Measurements from ENCODE around the gene SYTL3. TPM values are rescaled to one million over a fixed set of nuclear protein-coding genes. Genes with fewer than 3 reads are reported as not detected.
A peak's percentile ranks its signal among the peaks of the same experiment; 100 is the strongest.

The SYTL3 gene
- total and polyA plus RNA-seq, 9 of the 15 experiments (the other 6 are each of a cell fraction or from before 2014, with no cell fraction given), result 0.04 to 0.46 (median 0.17) TPM; not detected in 1

- TF ChIP-seq, protein P1, sequence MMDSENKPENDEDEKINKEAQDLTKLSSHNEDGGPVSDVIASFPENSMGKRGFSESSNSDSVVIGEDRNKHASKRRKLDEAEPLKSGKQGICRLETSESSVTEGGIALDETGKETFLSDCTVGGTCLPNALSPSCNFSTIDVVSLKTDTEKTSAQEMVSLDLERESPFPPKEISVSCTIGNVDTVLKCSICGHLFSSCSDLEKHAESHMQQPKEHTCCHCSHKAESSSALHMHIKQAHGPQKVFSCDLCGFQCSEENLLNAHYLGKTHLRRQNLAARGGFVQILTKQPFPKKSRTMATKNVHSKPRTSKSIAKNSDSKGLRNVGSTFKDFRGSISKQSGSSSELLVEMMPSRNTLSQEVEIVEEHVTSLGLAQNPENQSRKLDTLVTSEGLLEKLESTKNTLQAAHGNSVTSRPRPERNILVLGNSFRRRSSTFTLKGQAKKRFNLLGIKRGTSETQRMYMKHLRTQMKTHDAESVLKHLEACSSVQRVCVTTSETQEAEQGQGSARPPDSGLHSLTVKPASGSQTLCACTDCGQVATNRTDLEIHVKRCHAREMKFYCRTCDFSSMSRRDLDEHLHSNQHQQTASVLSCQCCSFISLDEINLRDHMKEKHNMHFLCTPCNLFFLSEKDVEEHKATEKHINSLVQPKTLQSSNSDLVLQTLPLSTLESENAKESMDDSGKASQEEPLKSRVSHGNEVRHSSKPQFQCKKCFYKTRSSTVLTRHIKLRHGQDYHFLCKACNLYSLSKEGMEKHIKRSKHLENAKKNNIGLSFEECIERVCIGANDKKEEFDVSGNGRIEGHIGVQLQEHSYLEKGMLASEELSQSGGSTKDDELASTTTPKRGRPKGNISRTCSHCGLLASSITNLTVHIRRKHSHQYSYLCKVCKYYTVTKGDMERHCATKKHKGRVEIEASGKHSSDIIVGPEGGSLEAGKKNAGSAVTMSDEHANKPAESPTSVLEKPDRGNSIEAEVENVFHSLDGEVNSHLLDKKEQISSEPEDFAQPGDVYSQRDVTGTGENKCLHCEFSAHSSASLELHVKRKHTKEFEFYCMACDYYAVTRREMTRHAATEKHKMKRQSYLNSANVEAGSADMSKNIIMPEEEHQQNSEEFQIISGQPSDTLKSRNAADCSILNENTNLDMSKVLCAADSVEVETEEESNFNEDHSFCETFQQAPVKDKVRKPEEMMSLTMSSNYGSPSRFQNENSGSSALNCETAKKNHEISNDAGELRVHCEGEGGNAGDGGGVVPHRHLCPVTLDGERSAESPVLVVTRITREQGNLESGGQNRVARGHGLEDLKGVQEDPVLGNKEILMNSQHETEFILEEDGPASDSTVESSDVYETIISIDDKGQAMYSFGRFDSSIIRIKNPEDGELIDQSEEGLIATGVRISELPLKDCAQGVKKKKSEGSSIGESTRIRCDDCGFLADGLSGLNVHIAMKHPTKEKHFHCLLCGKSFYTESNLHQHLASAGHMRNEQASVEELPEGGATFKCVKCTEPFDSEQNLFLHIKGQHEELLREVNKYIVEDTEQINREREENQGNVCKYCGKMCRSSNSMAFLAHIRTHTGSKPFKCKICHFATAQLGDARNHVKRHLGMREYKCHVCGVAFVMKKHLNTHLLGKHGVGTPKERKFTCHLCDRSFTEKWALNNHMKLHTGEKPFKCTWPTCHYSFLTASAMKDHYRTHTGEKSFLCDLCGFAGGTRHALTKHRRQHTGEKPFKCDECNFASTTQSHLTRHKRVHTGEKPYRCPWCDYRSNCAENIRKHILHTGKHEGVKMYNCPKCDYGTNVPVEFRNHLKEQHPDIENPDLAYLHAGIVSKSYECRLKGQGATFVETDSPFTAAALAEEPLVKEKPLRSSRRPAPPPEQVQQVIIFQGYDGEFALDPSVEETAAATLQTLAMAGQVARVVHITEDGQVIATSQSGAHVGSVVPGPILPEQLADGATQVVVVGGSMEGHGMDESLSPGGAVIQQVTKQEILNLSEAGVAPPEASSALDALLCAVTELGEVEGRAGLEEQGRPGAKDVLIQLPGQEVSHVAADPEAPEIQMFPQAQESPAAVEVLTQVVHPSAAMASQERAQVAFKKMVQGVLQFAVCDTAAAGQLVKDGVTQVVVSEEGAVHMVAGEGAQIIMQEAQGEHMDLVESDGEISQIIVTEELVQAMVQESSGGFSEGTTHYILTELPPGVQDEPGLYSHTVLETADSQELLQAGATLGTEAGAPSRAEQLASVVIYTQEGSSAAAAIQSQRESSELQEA (IDR thresholded peaks at IDR 0.05; ENCODE audit: low read depth), result no peak
- no peak for TF ChIP-seq HDAC2 (IDR thresholded peaks at IDR 0.05)
- TF ChIP-seq NFE2 (IDR thresholded peaks at IDR 0.05; ENCODE audit: low read depth), result peak; percentile 18; the same call in 1 of the 2 replicates
- TF ChIP-seq CBX2 (IDR thresholded peaks at IDR 0.05; ENCODE audit: insufficient read depth, low read length, poor library complexity, severe bottlenecking), result no peak
- no peak for TF ChIP-seq SIX5 (IDR thresholded peaks at IDR 0.05; ENCODE audit: borderline replicate concordance in 1 of 2, insufficient read depth in 1 of 2, low read depth in 1 of 2, low read length in 2 of 2)
- no peak for TF ChIP-seq ZNF445 (CRISPR knock-in tag; IDR thresholded peaks at IDR 0.05; ENCODE audit: low read depth)
- no peak for TF ChIP-seq HOXB6 (CRISPR knock-in tag; IDR thresholded peaks at IDR 0.05; ENCODE audit: borderline replicate concordance)
Measured at GRCh38 chr6:158797331-158798310, 147.8 kb downstream of the SYTL3 start (continued).

Measured in K562 (cell line).